Activated CD8-positive, alpha-beta T cell treated with anti-CD3 and anti-CD28 coated beads for 36 hours (primary cell): ENCODE data around the gene C5orf24. TPM values are rescaled to one million over a fixed set of nuclear protein-coding genes. Genes with fewer than 3 reads are reported as not detected.

Experiments used
- ATAC-seq: fragments of 200-7000 bp; cut with Tn5 transposase; one replicate; pipeline ENCODE4 v1.10.0; 2021; ENCODE audit warnings: mild to moderate bottlenecking, moderate library complexity
- CTCF ChIA-PET: fragments of 350-600 bp; sonication (Branson Sonifier 250); formaldehyde crosslinking; loops from one replicate; lab custom pipeline; 2021; ENCODE audit warnings: antibody characterized with exemption; lab: Charles Lee
- POLR2A ChIA-PET: fragments of 350-600 bp; sonication (Branson Sonifier 250); formaldehyde crosslinking; loops from one replicate; lab custom pipeline; 2021; ENCODE audit warnings: antibody characterized with exemption; lab: Charles Lee
- DNase-seq: peaks from one replicate; pipeline ENCODE4 v3.0.0-alpha.2; 2020
- H3K27ac Mint-ChIP-seq: one replicate; pipeline ENCODE4 v1.8.0; 2021; ENCODE audit warnings: mild to moderate bottlenecking, mixed read lengths
- H3K27me3 Mint-ChIP-seq: one replicate; pipeline ENCODE4 v1.8.0; 2021; ENCODE audit warnings: mixed read lengths
- H3K36me3 Mint-ChIP-seq: one replicate; pipeline ENCODE4 v1.8.0; 2021; ENCODE audit warnings: low read depth, mixed read lengths
- H3K4me1 Mint-ChIP-seq: one replicate; pipeline ENCODE4 v1.8.0; 2021; ENCODE audit warnings: low read depth, mixed read lengths
- H3K4me3 Mint-ChIP-seq: one replicate; pipeline ENCODE4 v1.8.0; 2021; ENCODE audit warnings: mild to moderate bottlenecking, moderate library complexity, mixed read lengths
- H3K9me3 Mint-ChIP-seq: one replicate; pipeline ENCODE4 v1.8.0; 2021; ENCODE audit warnings: mixed read lengths
- CTCF ChIP-seq: fragments of 200-600 bp; IDR thresholded peaks from one replicate; pipeline ENCODE4 v1.8.0; 2022; ENCODE audit warnings: antibody characterized with exemption, mild to moderate bottlenecking
- intact Hi-C: fragments of 100-400 bp; cut with micrococcal nuclease; formaldehyde crosslinking; loops from one replicate; pipeline ENCODE4 v1.10.0; 2022
- total RNA-seq, 2 experiments: library from RNA; stranded (reverse); gene quantifications; one replicate each; pipeline ENCODE4 v1.2.3, GENCODE V29; 2021

Gene C5orf24
- total RNA-seq: 10 to 100 TPM; 24.4 to 25.3 TPM

- ChIA-PET CTCF (interaction anchor here (0.7 to 3.7 kb wide), 8 partner anchors 10 to 346 kb away, joined by 3 to 21 read pairs (median 4); partner anchors contain the start of genes PCBD2 and TXNDC15), POLR2A (interaction anchor here (0.7 to 1.8 kb wide), 18 partner anchors 8 to 198 kb away, joined by 3 to 18 read pairs (median 4); partner anchors contain the start of genes PCBD2, SEC24A and TXNDC15)
- intact Hi-C loops: loop anchor here (5.0 kb wide), 1 partner anchor 56 kb away; no protein-coding TSS in a partner anchor
- H3K27me3 Mint-ChIP-seq: no peaks in the 10 kb centered on the region
- peaks cover 33% of the 10 kb centered on the region for H3K4me1 Mint-ChIP-seq
- TF ChIP-seq CTCF: no peak
- H3K27ac Mint-ChIP-seq: peak within 1 kb of the TSS; percentile 98
- ATAC-seq: peak; percentile 95
- DNase-seq: peak; percentile 94
- H3K4me3 Mint-ChIP-seq: peak within 1 kb of the TSS; percentile 91
- no peaks in the 10 kb centered on the region for H3K9me3 Mint-ChIP-seq
- peaks cover 22% of the 10 kb centered on the region for H3K36me3 Mint-ChIP-seq
Observed at GRCh38 chr5:134845852-134846640, at the start of gene C5orf24. TSS of gene C5orf24 (plus strand) at chr5:134845968. CDS start at chr5:134854901, 8,933 bp downstream.

- no peak for TF ChIP-seq CTCF
- POLR2A ChIA-PET: no interaction called here
- no peaks in the 10 kb centered on the region for H3K27me3 Mint-ChIP-seq
- DNase-seq: no peak
- no peaks in the 10 kb centered on the region for H3K4me1 Mint-ChIP-seq
- CTCF ChIA-PET: interaction anchor here (0.8 kb wide), 1 partner anchor 9 kb away, joined by 3 read pairs; no protein-coding TSS in a partner anchor
- no peaks in the 10 kb centered on the region for H3K9me3 Mint-ChIP-seq
- intact Hi-C loops: no loop called here
- no peak for ATAC-seq
- no peak overlapping the region for H3K27ac Mint-ChIP-seq
- H3K36me3 Mint-ChIP-seq: peaks cover 42% of the 10 kb centered on the region
- no peak overlapping the region for H3K4me3 Mint-ChIP-seq
Observed at GRCh38 chr5:134798468-134798867, 47.3 kb upstream of the C5orf24 start.

- CTCF ChIA-PET: no interaction called here
- ATAC-seq (no peak), DNase-seq (no peak)
- Mint-ChIP-seq H3K36me3 (peaks cover 28% of the 10 kb centered on the region), H3K9me3 (no peaks in the 10 kb centered on the region), H3K27ac (no peak overlapping the region), H3K4me1 (no peaks in the 10 kb centered on the region), H3K4me3 (no peak overlapping the region), H3K27me3 (no peaks in the 10 kb centered on the region)
- no peak for TF ChIP-seq CTCF
- intact Hi-C loops: no loop called here
- POLR2A ChIA-PET: no interaction called here
Observed at GRCh38 chr5:134803821-134804220, 41.9 kb upstream of the C5orf24 start.

GRCh38 chr5:134813407-134813806 lies 32.4 kb upstream of the C5orf24 start:
- DNase-seq: peak; percentile 34
- peak overlapping the region; percentile 49 for H3K27ac Mint-ChIP-seq
- peak; percentile 58 for ATAC-seq
- CTCF ChIA-PET: no interaction called here
- intact Hi-C loops: no loop called here
- POLR2A ChIA-PET: interaction anchor here (1.5 kb wide), 1 partner anchor 91 kb away, joined by 5 read pairs; the partner anchor contains the start of gene PCBD2
- no peak overlapping the region for H3K4me3 Mint-ChIP-seq
- no peaks in the 10 kb centered on the region for H3K9me3 Mint-ChIP-seq
- peaks cover 13% of the 10 kb centered on the region for H3K4me1 Mint-ChIP-seq
- peaks cover 33% of the 10 kb centered on the region for H3K36me3 Mint-ChIP-seq
- no peak for TF ChIP-seq CTCF
- H3K27me3 Mint-ChIP-seq: no peaks in the 10 kb centered on the region

GRCh38 chr5:134813827-134814226 lies 31.9 kb upstream of the C5orf24 start:
- Mint-ChIP-seq H3K27me3 (no peaks in the 10 kb centered on the region), H3K27ac (no peak overlapping the region), H3K4me3 (no peak overlapping the region), H3K4me1 (peaks cover 13% of the 10 kb centered on the region), H3K9me3 (no peaks in the 10 kb centered on the region), H3K36me3 (peaks cover 34% of the 10 kb centered on the region)
- POLR2A ChIA-PET: interaction anchor here (1.5 kb wide), 1 partner anchor 91 kb away, joined by 5 read pairs; the partner anchor contains the start of gene PCBD2
- CTCF ChIA-PET: interaction anchor here (0.9 kb wide), 1 partner anchor 98 kb away, joined by 3 read pairs; no protein-coding TSS in a partner anchor
- no peak for TF ChIP-seq CTCF
- intact Hi-C loops: no loop called here
- ATAC-seq (no peak), DNase-seq (no peak)
